ENCODE results near the gene TACC3.

The TACC3 gene

DNA sequence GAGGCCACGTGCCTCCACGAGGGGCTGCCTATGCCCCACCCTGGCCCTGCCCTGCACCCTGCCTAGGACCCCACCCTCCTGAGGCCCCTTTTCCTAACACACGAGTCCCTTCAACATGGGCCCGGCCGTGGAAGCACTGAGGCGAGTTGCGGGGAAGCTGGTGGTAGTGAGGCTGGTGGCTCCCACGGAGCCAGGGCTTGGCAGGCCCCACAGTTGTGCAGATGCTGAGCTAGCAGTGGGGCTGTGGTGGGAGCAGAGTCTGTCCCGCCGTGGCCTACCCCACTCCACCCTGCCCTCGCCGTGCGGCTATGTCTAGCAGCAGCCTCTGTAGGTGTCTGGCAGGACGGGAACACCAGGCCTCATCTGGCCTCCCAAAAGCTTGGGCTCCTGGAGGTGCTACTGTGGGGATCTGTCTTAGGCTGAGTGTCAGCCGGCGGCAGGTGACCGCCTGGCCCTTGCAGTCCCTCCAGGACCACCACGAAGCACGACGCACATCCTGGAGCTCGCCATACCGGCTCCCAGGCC is 18.8 kb downstream of the TACC3 start:
- Mint-ChIP-seq H3K9me3 (peaks cover 8% of the 10 kb centered on the region), H3K27ac (no peak overlapping the region), H3K36me3 (peaks cover 77% of the 10 kb centered on the region), H3K27me3 (no peaks in the 10 kb centered on the region), H3K4me1 (no peaks in the 10 kb centered on the region), H3K4me3 (no peak overlapping the region)
- DNase-seq: no peak
- CTCF ChIA-PET: interaction anchor here (1.0 to 1.5 kb wide), 2 partner anchors 8 to 11 kb away, joined by 3 to 6 read pairs; no protein-coding TSS in a partner anchor

DNA sequence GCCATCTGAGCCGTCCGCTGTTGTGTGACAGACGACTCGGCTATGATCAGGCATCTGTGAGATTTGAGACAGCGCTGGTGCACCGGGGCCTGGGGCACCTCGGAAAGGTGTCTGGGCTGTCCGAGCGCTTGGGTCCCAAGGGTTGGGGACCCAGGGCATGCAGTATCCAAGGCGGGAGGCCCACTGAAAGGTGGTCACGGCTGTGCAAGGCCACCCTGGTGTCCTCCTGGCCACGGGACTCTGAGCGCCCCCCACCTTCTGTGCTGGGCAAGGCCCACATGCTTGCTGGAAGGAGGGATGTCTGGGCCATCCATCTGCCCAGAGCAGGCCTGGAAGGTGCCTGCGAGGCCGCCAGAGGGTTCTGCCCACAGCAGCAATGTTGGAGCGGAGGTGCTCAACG is 19.9 kb downstream of the TACC3 start:
- H3K27me3 Mint-ChIP-seq: no peaks in the 10 kb centered on the region
- DNase-seq: no peak
- peaks cover 70% of the 10 kb centered on the region for H3K36me3 Mint-ChIP-seq
- CTCF ChIA-PET: no interaction called here
- peaks cover 8% of the 10 kb centered on the region for H3K9me3 Mint-ChIP-seq
- no peaks in the 10 kb centered on the region for H3K4me1 Mint-ChIP-seq
- no peak overlapping the region for H3K4me3 Mint-ChIP-seq
- no peak overlapping the region for H3K27ac Mint-ChIP-seq

DNA sequence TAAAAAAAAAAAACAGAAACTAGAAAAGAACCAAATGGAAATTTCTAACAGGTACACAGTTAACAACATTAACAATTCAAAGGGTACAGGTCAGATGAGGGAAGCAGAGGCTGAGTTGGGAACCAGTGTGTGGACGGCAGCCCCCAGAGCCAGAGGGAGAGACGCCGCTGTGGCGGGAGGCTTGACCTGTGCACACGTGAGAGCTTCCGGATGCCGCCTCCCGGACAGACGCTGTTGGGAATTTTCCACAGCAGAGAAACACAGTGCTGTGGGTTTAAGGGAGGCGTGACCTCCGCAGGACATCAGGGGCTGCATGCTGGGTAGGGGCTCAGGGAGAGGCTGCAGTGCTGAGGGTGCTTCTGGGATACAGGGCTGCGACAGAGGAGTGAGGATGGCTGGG is 22.2 kb downstream of the TACC3 start:
- Mint-ChIP-seq H3K27me3 (no peaks in the 10 kb centered on the region), H3K9me3 (peaks cover 4% of the 10 kb centered on the region), H3K27ac (peak overlapping the region; percentile 69), H3K4me3 (no peak overlapping the region), H3K4me1 (no peaks in the 10 kb centered on the region), H3K36me3 (peaks cover 48% of the 10 kb centered on the region)
- DNase-seq: no peak
- CTCF ChIA-PET: interaction anchor here (0.6 to 2.8 kb wide), 2 partner anchors 65 to 721 kb away, joined by 3 to 16 read pairs; no protein-coding TSS in a partner anchor

DNA sequence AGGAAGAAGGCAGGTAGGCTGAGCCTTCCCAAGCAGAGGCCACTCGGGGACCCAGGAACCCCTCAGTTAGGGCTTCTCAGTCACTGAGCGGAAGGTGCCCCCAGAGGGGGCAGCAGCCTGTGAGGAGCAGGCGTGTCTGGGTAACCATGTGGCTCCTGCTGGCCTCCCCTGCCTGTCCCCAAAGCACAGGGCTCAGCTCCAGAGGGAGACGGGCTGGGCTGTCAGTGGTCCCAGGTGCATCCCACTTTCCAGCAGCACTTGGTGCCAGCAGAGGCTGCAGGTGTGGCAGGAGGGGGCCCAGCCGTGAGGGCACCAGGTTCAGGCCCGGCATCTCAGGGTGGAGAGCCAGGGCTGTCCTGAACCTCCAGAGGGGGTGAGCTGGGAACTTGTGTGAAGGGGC is 22.7 kb downstream of the TACC3 start:
- no peak overlapping the region for H3K27ac Mint-ChIP-seq
- no peak for DNase-seq
- H3K4me1 Mint-ChIP-seq: no peaks in the 10 kb centered on the region
- no peaks in the 10 kb centered on the region for H3K27me3 Mint-ChIP-seq
- peaks cover 44% of the 10 kb centered on the region for H3K36me3 Mint-ChIP-seq
- CTCF ChIA-PET: interaction anchor here (0.6 to 2.8 kb wide), 5 partner anchors 11 to 721 kb away, joined by 3 to 16 read pairs (median 8); no protein-coding TSS in a partner anchor
- no peaks in the 10 kb centered on the region for H3K9me3 Mint-ChIP-seq
- no peak overlapping the region for H3K4me3 Mint-ChIP-seq

DNA sequence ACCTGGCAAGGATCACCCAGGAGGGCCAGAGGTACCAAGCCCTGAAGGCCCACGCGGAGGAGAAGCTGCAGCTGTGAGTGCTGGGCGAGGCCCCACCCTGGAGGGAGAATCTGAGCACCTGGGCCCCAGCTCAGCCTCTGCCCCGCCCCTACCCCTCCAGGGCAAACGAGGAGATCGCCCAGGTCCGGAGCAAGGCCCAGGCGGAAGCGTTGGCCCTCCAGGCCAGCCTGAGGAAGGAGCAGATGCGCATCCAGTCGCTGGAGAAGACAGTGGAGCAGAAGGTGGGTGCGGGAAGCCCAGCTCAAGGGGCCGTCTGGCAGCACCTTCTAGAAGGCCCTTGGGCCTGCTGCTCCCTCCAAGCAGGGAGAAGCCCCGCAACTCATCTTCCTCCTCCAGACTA is 23.2 kb downstream of the TACC3 start:
- no peaks in the 10 kb centered on the region for H3K9me3 Mint-ChIP-seq

DNA sequence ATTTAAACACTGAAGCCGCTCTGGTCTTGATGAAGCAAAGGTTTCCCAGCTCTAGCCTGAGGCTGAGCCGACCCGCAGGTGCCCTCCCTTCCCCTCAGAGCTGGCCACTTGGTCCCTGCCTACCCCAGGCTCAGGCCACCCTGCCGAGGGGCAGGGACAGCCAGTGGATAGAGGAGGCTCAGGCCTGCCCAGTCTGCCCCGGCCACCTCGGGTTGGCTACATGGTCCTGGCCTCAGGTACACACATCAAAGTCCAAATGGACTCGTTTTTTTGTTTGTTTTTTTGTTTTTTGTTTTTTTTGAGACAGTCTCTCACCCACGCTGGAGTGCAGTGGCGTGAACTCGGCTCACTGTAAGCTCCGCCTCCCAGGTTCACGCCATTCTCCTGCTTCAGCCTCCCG is 23.8 kb downstream of the TACC3 start:
- Mint-ChIP-seq H3K36me3 (peaks cover 39% of the 10 kb centered on the region), H3K9me3 (no peaks in the 10 kb centered on the region), H3K4me1 (no peaks in the 10 kb centered on the region), H3K4me3 (no peak overlapping the region), H3K27me3 (no peaks in the 10 kb centered on the region), H3K27ac (peak overlapping the region; percentile 53)
- no peak for DNase-seq
- CTCF ChIA-PET: interaction anchor here (0.8 to 2.8 kb wide), 9 partner anchors 9 to 200 kb away, joined by 3 to 16 read pairs (median 6); no protein-coding TSS in a partner anchor

More for the DNA sequence above, 23.2 kb downstream of the TACC3 start:
- H3K27me3 Mint-ChIP-seq: no peaks in the 10 kb centered on the region
- no peak for DNase-seq
- H3K36me3 Mint-ChIP-seq: peaks cover 41% of the 10 kb centered on the region
- no peaks in the 10 kb centered on the region for H3K4me1 Mint-ChIP-seq
- CTCF ChIA-PET: interaction anchor here (1.4 to 2.8 kb wide), 6 partner anchors 10 to 66 kb away, joined by 3 to 16 read pairs (median 7); no protein-coding TSS in a partner anchor
- H3K27ac Mint-ChIP-seq: peak overlapping the region; percentile 53
- H3K4me3 Mint-ChIP-seq: no peak overlapping the region

DNA sequence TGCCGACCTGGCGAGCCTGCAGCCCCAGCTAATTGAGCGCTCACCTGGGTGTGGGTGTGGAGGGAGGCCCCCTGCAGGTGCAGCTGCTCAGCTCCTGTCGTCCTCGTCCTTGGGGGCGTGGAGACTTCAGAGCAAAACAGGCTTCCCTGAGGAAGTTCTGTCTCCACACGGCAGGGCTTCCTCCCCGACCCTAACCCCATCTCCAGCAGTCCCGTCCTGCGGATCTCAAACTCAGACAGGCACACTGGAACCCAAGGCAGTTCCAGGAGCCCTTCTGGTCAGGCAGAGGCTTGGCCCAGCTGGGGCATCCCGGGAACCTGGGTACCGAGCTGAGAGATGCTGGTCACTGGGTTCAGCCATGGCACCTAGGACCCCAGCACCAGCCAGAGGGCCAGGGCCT is 24.4 kb downstream of the TACC3 start:
- H3K27ac Mint-ChIP-seq: no peak overlapping the region
- no peak overlapping the region for H3K4me3 Mint-ChIP-seq
- H3K27me3 Mint-ChIP-seq: no peaks in the 10 kb centered on the region
- DNase-seq: no peak
- H3K4me1 Mint-ChIP-seq: peaks cover 2% of the 10 kb centered on the region
- H3K36me3 Mint-ChIP-seq: peaks cover 34% of the 10 kb centered on the region
- H3K9me3 Mint-ChIP-seq: no peaks in the 10 kb centered on the region
- CTCF ChIA-PET: interaction anchor here (0.8 to 2.8 kb wide), 9 partner anchors 9 to 199 kb away, joined by 3 to 16 read pairs (median 6); no protein-coding TSS in a partner anchor

DNA sequence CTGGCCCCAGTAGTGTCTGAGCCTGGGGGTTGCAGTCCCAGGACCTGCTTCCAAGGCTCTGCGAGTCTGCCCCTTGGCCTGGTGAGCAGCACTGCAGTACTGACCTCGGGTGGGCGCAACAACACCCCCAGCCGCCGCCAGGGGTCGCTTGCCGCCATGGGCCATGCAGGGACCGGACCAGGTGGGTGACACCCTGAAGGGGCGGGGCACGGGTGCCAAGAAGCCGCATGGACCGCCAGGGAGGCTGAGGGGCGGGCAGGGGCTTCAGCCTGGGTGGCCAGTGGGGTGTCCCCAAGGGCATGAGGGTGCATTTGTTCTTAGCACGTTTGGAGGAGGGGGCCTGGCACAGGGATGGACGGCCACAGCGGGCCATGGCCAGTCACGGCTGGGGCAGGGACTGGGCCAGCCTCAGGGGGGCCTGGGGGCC is 25.0 kb downstream of the TACC3 start:
- CTCF ChIA-PET: interaction anchor here (1.2 to 2.8 kb wide), 5 partner anchors 8 to 199 kb away, joined by 3 to 16 read pairs (median 4); no protein-coding TSS in a partner anchor
- H3K27ac Mint-ChIP-seq: no peak overlapping the region

DNA sequence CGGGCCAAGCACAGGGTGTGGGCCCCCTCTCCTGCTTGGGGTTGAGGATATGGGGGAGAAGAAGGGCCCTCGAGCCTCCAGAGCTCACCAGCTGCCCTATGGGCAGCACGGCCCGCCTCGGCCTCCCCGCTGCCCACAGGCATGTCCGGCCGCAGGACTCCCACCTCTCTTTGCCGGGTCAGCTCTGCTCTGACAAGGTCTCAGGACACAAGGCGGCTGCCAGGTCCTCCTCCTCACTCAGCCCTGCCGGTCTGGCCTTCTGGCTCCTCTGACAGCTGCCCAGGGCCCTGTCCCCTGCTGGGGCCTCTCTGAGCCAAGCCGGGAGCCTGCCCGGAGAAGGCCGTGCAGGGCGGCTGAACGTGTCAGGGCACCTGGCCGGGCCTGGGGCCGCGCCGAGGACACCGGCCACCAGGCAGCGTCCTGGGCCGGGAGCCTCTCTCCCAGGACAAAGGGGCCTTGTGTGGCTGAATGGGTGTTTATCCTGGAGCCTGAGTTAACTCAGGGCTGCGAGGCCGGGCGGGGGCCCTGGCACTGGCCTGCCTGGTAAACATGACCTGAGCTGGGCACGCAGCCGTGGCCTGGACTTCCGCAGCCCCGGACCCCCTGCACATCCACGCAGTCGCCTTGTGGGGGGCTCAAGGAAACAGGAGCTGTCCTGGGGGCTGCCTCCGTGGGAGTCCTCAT is 25.7 kb downstream of the TACC3 start:
- H3K4me1 Mint-ChIP-seq: peaks cover 5% of the 10 kb centered on the region
- H3K27me3 Mint-ChIP-seq: no peaks in the 10 kb centered on the region
- CTCF ChIA-PET: interaction anchor here (1.1 to 2.6 kb wide), 7 partner anchors 17 to 153 kb away, joined by 3 to 63 read pairs (median 4); no protein-coding TSS in a partner anchor
- no peak overlapping the region for H3K4me3 Mint-ChIP-seq
- no peaks in the 10 kb centered on the region for H3K9me3 Mint-ChIP-seq
- H3K36me3 Mint-ChIP-seq: peaks cover 23% of the 10 kb centered on the region
- no peak for DNase-seq
- no peak overlapping the region for H3K27ac Mint-ChIP-seq

More for the DNA sequence above, 25.0 kb downstream of the TACC3 start:
- H3K9me3 Mint-ChIP-seq: no peaks in the 10 kb centered on the region
- DNase-seq: peak; percentile 85
- H3K36me3 Mint-ChIP-seq: peaks cover 28% of the 10 kb centered on the region
- no peaks in the 10 kb centered on the region for H3K27me3 Mint-ChIP-seq
- peaks cover 5% of the 10 kb centered on the region for H3K4me1 Mint-ChIP-seq
- H3K4me3 Mint-ChIP-seq: no peak overlapping the region

DNA sequence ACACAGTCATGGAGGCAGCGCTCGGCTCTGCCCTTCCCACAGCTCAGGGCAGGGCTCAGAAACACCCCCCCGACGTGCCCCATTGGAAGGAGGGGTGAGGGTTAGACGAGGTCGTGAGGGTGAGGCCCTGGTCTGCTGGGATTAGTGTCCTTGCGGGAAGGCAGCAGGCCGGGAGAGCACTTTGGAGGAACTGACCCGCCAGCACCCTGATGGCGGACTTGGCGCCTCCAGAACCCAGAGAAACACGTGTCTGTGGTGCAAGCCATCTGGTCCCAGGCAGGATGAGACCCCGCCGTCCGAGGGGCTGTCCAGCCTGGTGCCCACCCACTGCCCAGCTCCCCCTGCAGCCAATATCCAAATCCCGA is 26.3 kb downstream of the TACC3 start:
- peaks cover 6% of the 10 kb centered on the region for H3K4me1 Mint-ChIP-seq
- H3K4me3 Mint-ChIP-seq: no peak overlapping the region
- H3K9me3 Mint-ChIP-seq: no peaks in the 10 kb centered on the region
- H3K36me3 Mint-ChIP-seq: peaks cover 20% of the 10 kb centered on the region
- H3K27ac Mint-ChIP-seq: no peak overlapping the region
- no peaks in the 10 kb centered on the region for H3K27me3 Mint-ChIP-seq
- CTCF ChIA-PET: interaction anchor here (1.0 to 2.6 kb wide), 11 partner anchors 10 to 152 kb away, joined by 3 to 63 read pairs (median 5); no protein-coding TSS in a partner anchor
- no peak for DNase-seq

DNA sequence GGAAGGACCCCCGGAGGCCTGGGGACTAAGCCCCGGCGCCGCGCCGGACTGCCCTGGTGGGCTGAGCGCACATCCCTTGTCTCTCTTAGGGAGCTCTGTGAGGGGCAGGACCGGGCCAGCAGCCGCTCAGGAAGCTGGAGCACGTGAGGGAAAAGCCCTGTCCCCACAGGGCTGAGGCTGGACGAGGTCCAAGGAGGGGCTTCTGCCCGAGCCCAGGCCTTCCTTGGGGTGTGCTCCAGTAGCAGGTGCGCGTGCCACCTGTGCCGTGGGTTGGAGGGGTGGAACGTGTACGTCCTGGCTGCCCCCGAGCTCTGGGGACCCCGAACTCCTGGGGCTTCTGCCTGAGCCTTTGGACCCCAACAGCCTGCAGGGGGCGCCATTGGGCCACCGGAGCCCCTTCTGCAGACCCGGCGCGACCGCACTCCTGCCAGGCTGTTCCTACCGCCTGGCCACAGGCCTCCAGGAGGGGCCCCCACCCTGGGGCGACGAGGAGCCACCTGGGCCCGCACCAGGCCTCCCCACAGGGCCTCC is 27.2 kb downstream of the TACC3 start:
- Mint-ChIP-seq H3K27me3 (no peaks in the 10 kb centered on the region), H3K4me3 (no peak overlapping the region), H3K27ac (no peak overlapping the region), H3K4me1 (peaks cover 12% of the 10 kb centered on the region), H3K36me3 (peaks cover 13% of the 10 kb centered on the region), H3K9me3 (no peaks in the 10 kb centered on the region)
- DNase-seq: peak; percentile 90
- CTCF ChIA-PET: interaction anchor here (0.6 to 2.6 kb wide), 20 partner anchors 9 to 151 kb away, joined by 3 to 63 read pairs (median 4); no protein-coding TSS in a partner anchor

DNA sequence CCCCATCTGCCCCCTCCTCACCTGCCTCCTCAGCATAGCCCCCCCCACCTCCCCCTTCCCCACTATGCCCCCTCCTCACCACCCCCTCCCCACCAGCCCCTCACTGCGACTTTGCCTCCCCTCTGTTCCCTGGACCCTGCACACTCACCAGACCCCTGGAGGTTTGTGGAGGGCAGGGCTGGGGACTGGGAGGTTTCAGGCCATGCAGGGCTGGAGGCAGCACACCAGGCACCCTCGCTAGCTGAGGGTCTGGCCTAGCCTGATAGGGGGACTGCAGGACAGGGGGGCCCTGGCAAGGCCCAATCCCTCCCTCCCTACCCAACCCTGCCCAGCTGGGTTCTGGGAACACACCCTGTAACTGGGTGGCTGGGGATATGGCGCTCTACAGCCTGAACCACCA is 28.0 kb downstream of the TACC3 start:
- CTCF ChIA-PET: no interaction called here
- peaks cover 12% of the 10 kb centered on the region for H3K4me1 Mint-ChIP-seq
- H3K4me3 Mint-ChIP-seq: no peak overlapping the region
- H3K36me3 Mint-ChIP-seq: peaks cover 9% of the 10 kb centered on the region
- no peak overlapping the region for H3K27ac Mint-ChIP-seq
- no peak for DNase-seq
- no peaks in the 10 kb centered on the region for H3K9me3 Mint-ChIP-seq
- no peaks in the 10 kb centered on the region for H3K27me3 Mint-ChIP-seq

DNA sequence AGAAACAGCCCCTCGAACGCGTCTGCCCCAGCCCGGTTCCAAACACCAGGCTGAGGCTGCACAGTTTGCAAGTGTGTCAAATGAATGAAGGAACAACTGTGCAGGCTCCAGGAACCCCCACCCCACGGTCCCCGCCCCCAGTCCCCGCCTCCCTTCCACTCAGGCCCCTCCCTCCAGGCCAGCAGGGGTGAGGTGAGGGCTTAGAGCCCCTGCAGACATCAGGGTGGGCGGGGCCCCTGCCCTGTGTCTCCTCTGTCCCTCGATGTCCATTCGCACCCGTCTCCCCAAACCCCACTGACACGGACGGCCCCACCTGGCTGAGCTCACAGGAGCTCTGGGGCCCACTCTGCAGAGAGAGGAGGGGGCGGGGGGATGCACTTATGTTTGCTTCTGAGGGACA is 28.5 kb downstream of the TACC3 start:
- Mint-ChIP-seq H3K27ac (no peak overlapping the region), H3K4me1 (peaks cover 12% of the 10 kb centered on the region), H3K27me3 (no peaks in the 10 kb centered on the region), H3K36me3 (peaks cover 6% of the 10 kb centered on the region), H3K4me3 (no peak overlapping the region), H3K9me3 (no peaks in the 10 kb centered on the region)
- CTCF ChIA-PET: no interaction called here
- no peak for DNase-seq

DNA sequence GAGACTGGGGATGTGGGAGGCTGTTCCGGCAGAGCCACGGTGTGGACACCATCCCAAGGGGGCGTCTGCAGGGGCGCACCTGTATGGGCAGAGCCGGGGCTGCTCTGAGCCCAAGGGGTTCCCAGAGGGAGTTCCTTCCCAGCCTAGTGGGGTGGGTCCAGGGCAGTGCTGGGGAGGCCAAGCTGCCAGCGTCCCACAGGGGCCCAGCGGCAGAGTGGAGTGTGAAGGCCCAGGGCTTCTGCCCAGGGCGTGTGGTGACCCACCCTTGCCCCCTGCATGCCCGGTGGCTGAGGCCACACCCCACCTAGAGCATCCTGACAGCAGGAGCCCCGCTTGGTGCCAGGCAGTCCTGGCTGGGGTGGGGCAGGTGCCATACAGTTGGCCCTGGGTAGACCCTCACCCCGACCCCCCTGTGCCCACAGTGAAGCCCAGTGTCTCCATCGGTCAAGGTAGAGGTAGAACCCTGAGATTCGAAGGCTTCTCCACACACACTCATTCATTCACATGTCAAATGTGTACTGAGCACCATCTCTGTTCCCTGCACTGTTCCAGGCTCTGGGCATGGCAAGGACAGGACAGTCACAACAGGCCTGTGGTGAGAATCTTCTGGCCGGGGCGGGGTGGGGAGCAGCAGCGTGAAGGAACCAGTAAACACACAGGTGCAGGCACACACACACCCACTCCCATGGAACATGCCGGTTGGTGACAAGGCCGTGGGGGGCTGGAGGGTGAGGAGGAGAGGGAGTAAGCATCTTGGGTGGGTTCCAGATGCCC is 29.2 kb downstream of the TACC3 start:
- CTCF ChIA-PET: interaction anchor here (1.3 to 2.8 kb wide), 2 partner anchors 59 to 149 kb away, joined by 3 to 25 read pairs; no protein-coding TSS in a partner anchor
- Mint-ChIP-seq H3K27me3 (no peaks in the 10 kb centered on the region), H3K9me3 (no peaks in the 10 kb centered on the region), H3K27ac (no peak overlapping the region), H3K4me1 (peaks cover 12% of the 10 kb centered on the region), H3K4me3 (no peak overlapping the region), H3K36me3 (no peaks in the 10 kb centered on the region)
- DNase-seq: no peak
